DOHH2 (cell line): ENCODE measurements around the gene EEA1.

Experiments used
- H3F3A ChIP-seq: fragments of 200-600 bp; sonication (generic), shearing (Covaris generic); 2 replicates; pipeline ENCODE4 v1.6.0; 2016; ENCODE audit warnings: antibody characterized with exemption, mild to moderate bottlenecking; ENCODE audit not compliant: control insufficient read depth, insufficient read depth
- H3K27ac ChIP-seq: fragments of 200-600 bp; sonication (generic); 2 replicates; pipeline ENCODE4 v1.5.1; 2014; ENCODE audit warnings: low read depth, mild to moderate bottlenecking, low read length, moderate library complexity
- H3K27me3 ChIP-seq: fragments of 200-600 bp; sonication (generic); 2 replicates; pipeline ENCODE4 v1.6.1; 2014; ENCODE audit warnings: mild to moderate bottlenecking, low read length, mixed read lengths; ENCODE audit not compliant: control insufficient read depth
- H3K36me3 ChIP-seq: fragments of 200-600 bp; sonication (generic); 2 replicates; pipeline ENCODE4 v1.6.1; 2014; ENCODE audit warnings: mild to moderate bottlenecking, low read length, moderate library complexity, mixed read lengths; ENCODE audit not compliant: control insufficient read depth
- H3K4me1 ChIP-seq: fragments of 200-600 bp; sonication (generic); 2 replicates; pipeline ENCODE4 v1.6.1; 2014; ENCODE audit warnings: mild to moderate bottlenecking, low read length, mixed read lengths; ENCODE audit not compliant: control insufficient read depth
- H3K4me2 ChIP-seq: fragments of 200-600 bp; sonication (generic); 2 replicates; pipeline ENCODE4 v1.6.0; 2014; ENCODE audit warnings: mild to moderate bottlenecking, low read length, moderate library complexity
- H3K4me3 ChIP-seq: fragments of 200-600 bp; sonication (generic); 2 replicates; pipeline ENCODE4 v1.5.1; 2014; ENCODE audit warnings: mild to moderate bottlenecking, low read length, mixed read lengths
- H3K79me2 ChIP-seq: fragments of 200-600 bp; sonication (generic); 2 replicates; pipeline ENCODE4 v1.6.1; 2014; ENCODE audit warnings: mild to moderate bottlenecking, low read length, mixed read lengths; ENCODE audit not compliant: control insufficient read depth
- H3K9me2 ChIP-seq: fragments of 200-600 bp; sonication (generic); replicated peaks from 2 replicates; pipeline ENCODE4 v1.6.1; 2014; ENCODE audit warnings: mild to moderate bottlenecking, low read length, mixed read lengths; ENCODE audit not compliant: control insufficient read depth
- H3K9me3 ChIP-seq: fragments of 200-600 bp; sonication (generic); 2 replicates; pipeline ENCODE4 v1.6.1; 2014; ENCODE audit warnings: antibody characterized with exemption, low read length, mixed read lengths; ENCODE audit not compliant: control insufficient read depth, insufficient read depth
- H4K20me1 ChIP-seq: fragments of 200-600 bp; sonication (generic); 2 replicates; pipeline ENCODE4 v1.6.0; 2014; ENCODE audit warnings: low read depth, mild to moderate bottlenecking, antibody characterized with exemption, low read length, moderate library complexity; ENCODE audit not compliant: control insufficient read depth, insufficient read depth
- CTCF ChIP-seq: fragments of 200-600 bp; sonication (generic); IDR thresholded peaks from one replicate; pipeline ENCODE4 v1.5.1; 2014; ENCODE audit warnings: antibody characterized with exemption, mild to moderate bottlenecking, low read depth, low read length; ENCODE audit not compliant: poor library complexity, severe bottlenecking
- EZH2phosphoT487 ChIP-seq: fragments of 200-600 bp; sonication (generic); IDR thresholded peaks from 2 replicates; pipeline ENCODE4 v1.6.1; 2017; ENCODE audit warnings: borderline replicate concordance, mild to moderate bottlenecking, antibody characterized with exemption, low read length, moderate library complexity, mixed read lengths

The EEA1 gene

GRCh38 chr12:92942905-92943304 is 13.8 kb upstream of the EEA1 start:
- H3K4me2 ChIP-seq = no peak overlapping the region
- H3K4me1 ChIP-seq = peaks cover 7% of the 10 kb centered on the region
- H3F3A ChIP-seq = no peaks in the 10 kb centered on the region
- no peaks in the 10 kb centered on the region for H4K20me1 ChIP-seq
- no peaks in the 10 kb centered on the region for H3K9me2 ChIP-seq
- TF ChIP-seq EZH2phosphoT487 (no peak), CTCF (no peak)
- peaks cover 4% of the 10 kb centered on the region; the same call in 1 of the 2 replicates for H3K9me3 ChIP-seq
- no peak overlapping the region for H3K4me3 ChIP-seq
- no peaks in the 10 kb centered on the region for H3K27me3 ChIP-seq
- no peak overlapping the region for H3K27ac ChIP-seq
- H3K79me2 ChIP-seq = no peaks in the 10 kb centered on the region
- no peaks in the 10 kb centered on the region for H3K36me3 ChIP-seq

DNA sequence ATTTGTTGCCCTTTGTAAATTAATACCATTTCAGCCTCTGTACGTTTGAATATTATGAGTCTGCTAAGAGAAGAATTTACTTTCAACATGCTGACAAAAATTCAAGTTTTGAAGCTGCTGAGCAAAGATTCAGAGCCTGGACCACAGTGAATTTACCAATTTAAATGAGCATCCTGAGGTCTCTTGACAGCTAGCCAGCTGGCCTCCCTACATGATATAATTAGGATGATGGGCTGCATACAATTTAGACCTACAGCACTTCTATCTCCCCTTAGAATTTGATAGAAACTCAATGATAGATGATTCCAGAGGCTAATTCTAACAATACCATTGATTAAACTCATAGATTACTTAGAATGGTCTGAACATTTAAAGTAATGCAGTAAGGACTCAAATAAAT is 10.0 kb upstream of the EEA1 start:
- no peak overlapping the region for H3K4me3 ChIP-seq
- H3K27me3 ChIP-seq = no peaks in the 10 kb centered on the region
- no peaks in the 10 kb centered on the region for H3K79me2 ChIP-seq
- TF ChIP-seq CTCF = no peak
- TF ChIP-seq EZH2phosphoT487 = no peak
- peaks cover 4% of the 10 kb centered on the region for H3K4me1 ChIP-seq
- no peaks in the 10 kb centered on the region for H4K20me1 ChIP-seq
- H3K9me2 ChIP-seq = no peaks in the 10 kb centered on the region
- no peaks in the 10 kb centered on the region for H3F3A ChIP-seq
- peaks cover 4% of the 10 kb centered on the region; the same call in 1 of the 2 replicates for H3K9me3 ChIP-seq
- H3K4me2 ChIP-seq = no peak overlapping the region
- H3K36me3 ChIP-seq = no peaks in the 10 kb centered on the region
- no peak overlapping the region for H3K27ac ChIP-seq

DNA sequence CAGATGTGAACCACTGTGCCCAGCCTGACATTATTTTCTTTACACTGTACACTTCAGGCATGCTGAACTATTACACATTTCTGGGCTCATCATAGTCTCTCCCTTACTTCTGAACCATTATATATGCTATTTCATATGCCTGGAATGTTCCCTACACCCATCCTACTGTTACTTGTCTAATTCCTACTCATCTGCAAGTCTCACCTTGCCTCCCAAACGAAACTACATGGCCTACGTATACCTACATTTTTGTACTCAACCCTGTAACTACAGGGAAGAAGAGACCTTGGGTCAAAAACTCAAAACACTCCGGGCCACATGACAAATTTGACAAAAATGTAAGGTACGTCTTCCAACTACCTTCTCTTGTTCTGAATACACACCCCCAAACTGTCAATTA is 9.5 kb upstream of the EEA1 start:
- Histone ChIP-seq H3F3A (no peaks in the 10 kb centered on the region), H3K4me1 (peaks cover 4% of the 10 kb centered on the region), H4K20me1 (no peaks in the 10 kb centered on the region), H3K4me3 (no peak overlapping the region), H3K4me2 (no peak overlapping the region), H3K79me2 (no peaks in the 10 kb centered on the region), H3K27ac (no peak overlapping the region), H3K9me3 (peaks cover 4% of the 10 kb centered on the region; the same call in 1 of the 2 replicates), H3K27me3 (no peaks in the 10 kb centered on the region), H3K36me3 (no peaks in the 10 kb centered on the region), H3K9me2 (no peaks in the 10 kb centered on the region)
- TF ChIP-seq EZH2phosphoT487 (no peak), CTCF (no peak)
